GM23248 (cell line): Measurements from ENCODE around the gene TRMT112.

ENCODE experiments used
- EZH2 ChIP-seq: fragments of 200-600 bp; sonication (generic); IDR thresholded peaks from 2 replicates; pipeline ENCODE4 v1.6.1; 2018; ENCODE audit warnings: antibody characterized with exemption, mild to moderate bottlenecking; ENCODE audit not compliant: insufficient read depth, poor library complexity, severe bottlenecking
- EZH2phosphoT487 ChIP-seq: fragments of 200-600 bp; sonication (generic); IDR thresholded peaks from 2 replicates; pipeline ENCODE4 v1.6.1; 2018; ENCODE audit warnings: antibody characterized with exemption, moderate library complexity, mild to moderate bottlenecking, low read depth; ENCODE audit not compliant: insufficient read depth

DNA sequence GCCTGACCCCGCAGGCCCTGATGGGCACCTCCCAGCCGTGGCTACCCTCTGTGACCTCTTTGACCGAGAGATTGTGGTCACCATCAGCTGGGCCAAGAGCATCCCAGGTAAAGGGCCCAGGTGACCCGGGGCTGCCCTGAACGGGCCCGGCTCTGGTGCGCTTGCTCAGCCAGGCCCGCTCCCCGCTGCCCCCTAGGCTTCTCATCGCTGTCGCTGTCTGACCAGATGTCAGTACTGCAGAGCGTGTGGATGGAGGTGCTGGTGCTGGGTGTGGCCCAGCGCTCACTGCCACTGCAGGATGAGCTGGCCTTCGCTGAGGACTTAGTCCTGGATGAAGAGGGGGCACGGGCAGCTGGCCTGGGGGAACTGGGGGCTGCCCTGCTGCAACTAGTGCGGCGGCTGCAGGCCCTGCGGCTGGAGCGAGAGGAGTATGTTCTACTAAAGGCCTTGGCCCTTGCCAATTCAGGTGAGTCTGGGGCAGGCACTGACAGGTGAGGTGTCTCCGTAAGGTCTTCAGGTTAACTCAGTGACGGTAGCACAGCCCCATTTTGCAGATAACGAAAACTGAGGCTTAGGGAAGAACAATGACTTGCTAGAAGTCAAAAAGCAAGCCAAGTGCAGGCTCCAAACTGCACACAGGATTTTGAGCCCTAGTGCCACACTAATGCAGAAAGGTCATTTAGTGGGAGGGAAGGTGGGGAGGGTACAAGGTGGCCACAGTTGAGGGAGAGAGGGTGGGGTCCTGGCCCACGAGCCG, 2.4 kb downstream of the TRMT112 start:
- TF ChIP-seq EZH2phosphoT487 (no peak), EZH2 (no peak)
